Stimulated activated CD4-positive, alpha-beta T cell treated with anti-CD3 and anti-CD28 coated beads, Interleukin-4, amount 100 ng/mL, for 1 hour (primary cell): ENCODE results near the gene ZNF750.

Source experiments
- DNase-seq: peaks from one replicate; pipeline ENCODE4 v3.0.0-alpha.2; 2020

ZNF750 gene

GRCh38 chr17:82810644-82811430 is 29.0 kb downstream of the ZNF750 start:
- no peak for DNase-seq

- no peak for DNase-seq
These were observed 30.6 kb downstream of the ZNF750 start for GRCh38 chr17:82808921-82809905.

GRCh38 chr17:82808006-82808405 is 31.8 kb downstream of the ZNF750 start:
- DNase-seq = no peak

DNA sequence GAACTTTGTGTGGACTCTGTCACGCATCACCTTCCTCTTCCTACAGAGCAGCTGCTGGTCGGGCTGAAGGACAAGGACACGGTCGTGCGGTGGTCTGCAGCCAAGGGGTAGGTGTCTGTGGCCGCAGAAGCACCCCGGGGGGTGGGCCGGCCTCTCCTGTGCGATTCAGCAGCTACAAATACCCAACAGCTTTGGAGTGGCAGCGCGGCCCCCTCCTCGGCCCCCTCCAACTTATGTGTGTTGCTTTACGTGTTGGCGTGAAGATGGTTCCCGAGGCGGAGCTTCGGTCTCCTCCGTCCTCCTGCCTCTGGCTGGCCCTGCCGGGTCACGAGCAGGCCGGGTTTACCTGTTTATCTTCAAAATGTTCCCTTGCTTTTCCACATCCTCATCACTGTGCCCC is 32.3 kb downstream of the ZNF750 start:
- DNase-seq = no peak

GRCh38 chr17:82807101-82807500 is 32.7 kb downstream of the ZNF750 start:
- DNase-seq = no peak

GRCh38 chr17:82806645-82807044 is 33.2 kb downstream of the ZNF750 start:
- DNase-seq = no peak

- DNase-seq = no peak
These were observed 34.0 kb downstream of the ZNF750 start for GRCh38 chr17:82805823-82806222.

DNA sequence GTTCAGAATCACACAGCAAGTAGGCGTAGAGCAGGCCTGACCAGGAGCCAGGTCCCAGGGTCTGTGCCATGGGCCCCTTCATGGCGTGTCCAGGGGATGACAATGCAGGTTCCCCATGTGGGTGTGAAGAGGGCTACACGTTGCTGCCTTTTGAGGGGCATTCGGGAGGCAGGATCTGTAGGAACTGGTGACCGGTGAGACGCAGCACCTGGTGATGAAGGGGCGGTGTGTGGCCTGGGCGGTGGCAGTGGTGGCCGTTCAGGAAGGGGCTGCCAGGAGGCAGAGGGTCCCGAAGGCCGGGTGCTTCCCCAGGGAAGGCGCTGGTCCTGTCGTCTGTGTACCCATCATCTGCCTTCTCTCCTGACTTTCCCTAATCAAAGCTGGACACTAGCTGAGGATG is 34.6 kb downstream of the ZNF750 start:
- no peak for DNase-seq

DNA sequence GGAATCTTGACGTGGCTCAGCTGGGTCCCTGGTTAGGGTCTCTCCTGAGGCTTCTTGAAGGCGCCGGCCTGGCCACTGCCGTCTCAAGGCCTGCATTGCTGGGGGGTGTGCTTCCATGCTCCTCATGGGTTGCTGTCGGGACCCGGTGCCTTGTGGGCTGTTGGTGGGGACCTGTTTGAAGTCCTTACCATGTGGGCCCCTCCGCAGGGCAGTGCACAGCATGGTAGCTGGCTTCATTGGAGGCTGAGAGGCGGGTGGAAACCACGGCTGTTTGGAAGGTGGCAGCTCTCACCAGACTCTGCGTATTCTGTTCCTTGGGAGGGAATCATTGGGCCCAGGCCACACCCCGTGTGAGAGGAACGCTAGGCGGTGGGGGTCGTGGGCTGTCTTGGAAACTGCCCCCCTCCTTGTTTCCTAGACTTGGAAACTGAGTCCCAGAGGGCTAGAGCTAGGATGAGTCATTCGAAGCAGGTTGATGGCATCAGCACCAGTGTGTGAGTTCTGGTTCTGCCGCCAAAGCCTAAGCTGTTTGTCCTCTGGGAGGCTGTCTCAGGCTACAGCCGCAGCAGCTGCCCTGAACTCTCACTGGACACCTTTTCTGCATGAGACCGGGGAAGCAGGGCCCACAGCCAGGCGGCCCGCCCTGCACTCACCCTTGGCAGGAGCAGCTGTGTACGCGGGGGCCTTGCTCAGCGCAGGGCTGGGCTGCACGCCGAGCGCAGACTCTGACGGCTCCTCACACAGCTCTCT is 35.2 kb downstream of the ZNF750 start:
- no peak for DNase-seq

GRCh38 chr17:82803606-82804005 is 36.2 kb downstream of the ZNF750 start:
- no peak for DNase-seq

DNA sequence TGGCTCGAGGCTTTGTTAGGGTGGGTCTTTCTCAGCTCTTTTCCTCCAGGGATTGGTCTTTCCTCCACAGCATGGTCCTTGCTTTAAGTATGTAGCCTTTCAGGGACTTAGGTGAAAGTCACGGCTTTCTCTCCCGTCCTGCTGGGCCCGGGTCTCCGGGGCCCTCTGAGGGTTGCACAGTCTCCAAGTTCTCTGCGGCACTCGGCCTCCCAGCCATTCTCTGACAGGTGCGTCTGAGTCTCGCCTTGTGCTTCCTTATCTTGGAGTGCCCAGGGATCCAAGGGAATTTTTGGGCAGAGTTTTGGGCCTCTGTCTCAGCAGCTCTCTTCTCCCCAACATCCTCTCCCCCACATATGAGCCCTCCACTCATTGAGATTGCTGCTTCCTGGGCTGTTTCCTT is 36.6 kb downstream of the ZNF750 start:
- no peak for DNase-seq

DNA sequence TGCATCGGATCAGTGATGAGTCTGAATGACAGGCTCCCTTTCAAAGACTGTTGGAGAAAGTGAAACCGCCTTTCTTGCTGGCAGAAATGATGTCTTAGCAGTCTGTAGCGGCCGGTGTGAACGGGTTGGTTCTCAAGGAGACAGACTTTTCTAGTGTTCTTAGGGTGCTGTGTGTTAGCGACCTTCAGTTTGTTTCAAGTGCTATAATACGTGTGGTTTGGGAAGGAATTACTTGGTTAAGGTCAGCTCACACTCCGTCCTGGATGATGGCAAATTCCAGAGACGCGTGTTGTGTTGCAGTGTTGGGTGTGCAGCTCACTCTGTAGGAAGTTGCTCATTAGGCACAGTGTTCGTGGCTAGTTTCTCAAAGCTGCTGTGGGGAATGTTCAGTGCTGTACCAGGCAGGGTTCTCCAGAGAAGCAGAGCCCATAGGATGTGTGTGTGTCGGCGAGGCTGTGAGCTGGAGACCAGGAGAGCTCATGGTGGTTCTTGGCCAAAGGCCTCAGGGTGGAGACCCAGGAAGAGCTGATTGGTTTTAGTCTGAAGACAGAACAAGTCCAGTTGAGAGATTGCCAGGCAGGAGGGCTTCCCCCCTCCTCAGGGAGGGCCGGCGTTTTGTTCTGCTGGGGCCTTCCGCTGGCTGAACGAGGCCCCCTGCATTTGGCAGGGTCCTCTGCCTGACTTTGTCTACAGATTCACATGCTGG is 37.6 kb downstream of the ZNF750 start:
- no peak for DNase-seq

- no peak for DNase-seq
These were observed 38.3 kb downstream of the ZNF750 start for GRCh38 chr17:82801377-82801970.

DNA sequence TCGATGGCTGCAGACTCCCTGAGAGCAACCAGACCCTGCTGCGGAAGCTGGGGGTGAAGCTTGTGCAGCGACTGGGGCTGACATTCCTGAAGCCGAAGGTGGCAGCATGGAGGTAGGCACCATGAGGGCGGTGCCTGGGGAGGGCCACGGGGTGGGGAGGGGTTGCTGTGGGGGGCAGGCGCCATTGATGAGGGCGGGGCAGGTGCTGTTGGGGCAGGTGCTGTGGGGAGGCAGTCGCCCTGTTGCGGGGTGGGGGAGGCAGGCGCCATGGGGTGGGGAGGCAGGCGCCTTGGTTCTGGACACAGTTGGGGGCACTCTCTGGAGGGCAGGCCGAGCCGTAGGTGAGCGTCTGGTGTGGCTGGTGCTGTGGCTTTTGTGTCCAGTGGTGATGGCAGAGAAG is 38.9 kb downstream of the ZNF750 start:
- DNase-seq = no peak

- no peak for DNase-seq
These were observed 40.2 kb downstream of the ZNF750 start for GRCh38 chr17:82799591-82799990.

DNA sequence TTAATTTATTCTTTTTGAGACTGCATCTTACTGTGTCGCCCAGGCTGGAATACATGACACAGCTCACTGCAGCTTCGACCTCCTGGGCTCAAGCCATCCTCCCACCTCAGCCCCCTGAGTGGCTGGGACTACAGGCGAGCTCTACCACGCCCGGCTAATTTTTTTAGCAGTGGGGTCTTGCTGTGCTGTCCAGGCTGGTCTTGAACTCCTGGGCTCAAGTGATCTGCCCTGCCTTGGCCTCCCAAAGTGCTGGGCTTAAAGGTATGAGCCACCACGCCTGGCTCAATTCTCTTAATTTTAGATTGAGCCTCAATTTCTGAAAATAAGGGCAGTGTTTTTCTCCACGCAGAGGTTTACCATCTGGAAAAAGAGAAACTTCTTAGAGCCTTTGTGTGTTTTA is 41.1 kb downstream of the ZNF750 start:
- DNase-seq = no peak

DNA sequence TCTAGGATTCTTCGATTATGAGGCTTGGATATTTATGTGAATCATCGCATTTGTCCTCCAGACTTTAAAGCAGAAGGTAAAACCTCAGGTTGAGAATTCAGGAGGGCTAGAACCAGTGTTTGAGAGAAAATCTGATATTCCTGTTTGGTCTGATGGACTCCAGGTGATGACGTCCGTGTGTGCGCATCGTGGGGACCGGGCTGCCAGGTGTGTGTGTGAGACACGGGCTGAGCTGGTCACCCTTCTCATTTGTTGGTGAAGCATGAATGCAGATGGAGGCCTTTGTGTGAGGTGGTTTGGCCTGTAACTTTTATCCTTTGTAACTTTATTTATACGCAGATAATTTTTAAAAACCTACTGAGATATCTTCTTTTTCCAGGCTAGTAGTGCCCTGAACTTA is 42.8 kb downstream of the ZNF750 start:
- DNase-seq = no peak

DNA sequence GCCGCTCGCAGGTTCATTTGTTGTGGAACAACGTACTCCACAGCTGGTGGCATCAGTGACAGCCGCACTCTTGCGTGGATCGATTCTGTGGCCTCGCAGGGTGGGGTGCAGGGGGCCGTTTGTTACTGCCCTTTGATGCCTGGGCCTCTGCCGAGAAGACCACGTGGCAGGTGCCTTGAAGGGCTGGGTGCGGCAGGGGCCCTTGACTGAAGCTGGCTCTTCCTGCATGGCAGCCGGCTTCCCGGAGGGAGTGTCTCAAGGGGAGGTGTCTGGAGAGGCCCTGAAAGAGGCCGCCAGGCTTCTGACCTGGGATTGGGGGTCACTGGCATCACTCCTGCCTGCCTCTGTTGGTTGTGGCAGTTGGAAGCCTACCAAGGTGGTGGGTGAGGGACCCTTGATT is 44.2 kb downstream of the ZNF750 start:
- DNase-seq = no peak

- DNase-seq = no peak
These were observed 44.9 kb downstream of the ZNF750 start for GRCh38 chr17:82794781-82795482.

DNA sequence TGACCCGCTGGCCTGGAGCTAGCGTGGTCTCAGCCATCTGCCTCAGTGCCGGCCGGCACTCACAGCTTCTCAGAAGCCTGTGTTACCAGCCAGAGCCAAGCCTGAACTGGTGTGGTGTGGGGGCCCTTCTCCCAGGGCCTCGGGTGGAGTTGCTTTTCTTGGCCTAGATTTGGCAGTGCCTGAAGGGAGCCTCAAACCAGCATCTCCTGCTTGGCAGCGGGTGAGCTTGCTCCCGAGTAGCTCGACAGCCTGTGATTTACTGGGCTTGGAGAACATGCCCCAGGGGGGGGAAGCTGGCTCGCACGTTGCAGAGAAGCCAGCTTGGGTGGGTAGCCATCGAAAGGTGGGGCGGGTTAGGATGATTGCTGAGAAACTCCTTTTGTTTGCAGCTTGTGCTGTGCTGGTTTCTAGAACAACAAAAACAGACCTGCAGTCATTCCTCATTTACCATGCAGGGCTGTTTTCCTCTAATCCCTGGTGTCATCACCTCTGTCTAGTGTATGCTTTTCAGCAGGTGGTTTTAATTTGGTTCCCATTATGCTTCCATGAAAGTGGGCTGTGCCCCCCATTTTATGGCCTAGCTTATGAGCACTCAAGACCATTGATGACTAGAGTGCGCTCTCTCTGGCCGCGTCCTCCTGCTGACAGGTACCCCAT is 45.7 kb downstream of the ZNF750 start:
- DNase-seq = no peak

DNA sequence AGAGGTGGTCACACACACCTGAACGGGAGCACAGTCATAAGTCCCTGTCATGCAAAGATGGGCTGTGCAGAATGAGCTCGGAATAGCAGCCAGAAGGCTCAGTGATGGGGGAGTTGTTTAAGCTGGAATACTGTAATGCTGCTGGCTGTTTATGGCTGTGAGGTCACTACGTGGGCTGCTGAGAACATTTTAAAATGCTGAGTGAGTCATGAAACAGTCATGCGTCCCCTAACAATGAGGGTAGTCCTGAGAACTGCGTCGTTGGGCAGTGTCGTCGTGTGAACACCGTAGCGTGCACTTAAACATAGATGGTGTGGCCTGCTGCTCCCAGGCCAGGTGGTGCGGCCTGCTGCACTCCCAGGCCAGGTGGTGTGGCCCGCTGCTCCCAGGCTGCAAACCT is 48.3 kb downstream of the ZNF750 start:
- no peak for DNase-seq
